Measurements from ENCODE around the gene GNAO1.

GNAO1 gene

DNA sequence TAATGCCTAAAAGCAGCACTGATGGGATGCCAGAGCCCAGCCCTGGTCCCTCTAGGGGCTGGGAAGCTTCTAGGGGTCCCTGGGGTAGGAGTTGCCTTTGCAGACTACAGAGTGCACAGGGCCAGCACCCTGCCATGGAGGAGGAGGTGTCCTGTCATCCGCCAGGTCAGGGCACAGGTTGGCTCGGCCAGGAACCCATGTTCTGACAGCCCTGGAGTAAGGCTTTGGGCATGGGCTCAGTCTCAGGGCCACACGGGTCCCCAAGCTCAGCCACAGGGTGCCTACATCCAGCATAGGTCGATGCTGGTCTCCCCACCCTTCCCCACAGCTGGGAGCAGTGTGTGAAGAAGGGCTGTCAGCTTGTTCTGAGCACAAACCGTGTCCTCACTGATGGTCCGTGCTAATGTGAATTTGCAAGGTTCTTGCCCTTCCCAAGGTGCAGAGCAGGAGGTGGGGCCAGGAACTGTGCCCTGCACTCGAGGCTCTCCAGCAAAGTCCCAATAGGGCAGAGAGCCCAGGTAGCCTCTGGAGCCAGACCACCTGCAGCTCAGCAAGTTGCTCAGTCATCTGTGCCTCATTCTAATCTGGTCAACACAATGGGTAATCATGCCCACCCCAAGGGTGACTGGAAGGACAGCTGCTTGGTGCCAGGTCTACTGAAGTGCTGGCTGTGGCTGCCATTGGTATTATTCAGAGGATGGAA lies 161.2 kb downstream of the GNAO1 start:
- TF ChIP-seq, protein P1, sequence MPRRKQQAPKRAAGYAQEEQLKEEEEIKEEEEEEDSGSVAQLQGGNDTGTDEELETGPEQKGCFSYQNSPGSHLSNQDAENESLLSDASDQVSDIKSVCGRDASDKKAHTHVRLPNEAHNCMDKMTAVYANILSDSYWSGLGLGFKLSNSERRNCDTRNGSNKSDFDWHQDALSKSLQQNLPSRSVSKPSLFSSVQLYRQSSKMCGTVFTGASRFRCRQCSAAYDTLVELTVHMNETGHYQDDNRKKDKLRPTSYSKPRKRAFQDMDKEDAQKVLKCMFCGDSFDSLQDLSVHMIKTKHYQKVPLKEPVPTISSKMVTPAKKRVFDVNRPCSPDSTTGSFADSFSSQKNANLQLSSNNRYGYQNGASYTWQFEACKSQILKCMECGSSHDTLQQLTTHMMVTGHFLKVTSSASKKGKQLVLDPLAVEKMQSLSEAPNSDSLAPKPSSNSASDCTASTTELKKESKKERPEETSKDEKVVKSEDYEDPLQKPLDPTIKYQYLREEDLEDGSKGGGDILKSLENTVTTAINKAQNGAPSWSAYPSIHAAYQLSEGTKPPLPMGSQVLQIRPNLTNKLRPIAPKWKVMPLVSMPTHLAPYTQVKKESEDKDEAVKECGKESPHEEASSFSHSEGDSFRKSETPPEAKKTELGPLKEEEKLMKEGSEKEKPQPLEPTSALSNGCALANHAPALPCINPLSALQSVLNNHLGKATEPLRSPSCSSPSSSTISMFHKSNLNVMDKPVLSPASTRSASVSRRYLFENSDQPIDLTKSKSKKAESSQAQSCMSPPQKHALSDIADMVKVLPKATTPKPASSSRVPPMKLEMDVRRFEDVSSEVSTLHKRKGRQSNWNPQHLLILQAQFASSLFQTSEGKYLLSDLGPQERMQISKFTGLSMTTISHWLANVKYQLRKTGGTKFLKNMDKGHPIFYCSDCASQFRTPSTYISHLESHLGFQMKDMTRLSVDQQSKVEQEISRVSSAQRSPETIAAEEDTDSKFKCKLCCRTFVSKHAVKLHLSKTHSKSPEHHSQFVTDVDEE (CRISPR knock-in tag; IDR thresholded peaks at IDR 0.05), result no peak
- TF ChIP-seq ZFP3 (CRISPR knock-in tag; IDR thresholded peaks at IDR 0.05) (no peak), TCF4 (CRISPR knock-in tag; IDR thresholded peaks at IDR 0.05; ENCODE audit: borderline replicate concordance) (no peak), RARB (CRISPR knock-in tag; IDR thresholded peaks at IDR 0.05) (no peak), ZC3H10 (CRISPR knock-in tag; IDR thresholded peaks at IDR 0.05) (no peak), ZNF70 (CRISPR knock-in tag; IDR thresholded peaks at IDR 0.05) (no peak), CSDC2 (CRISPR knock-in tag; IDR thresholded peaks at IDR 0.05) (no peak), ZNF565 (CRISPR knock-in tag; conservative IDR thresholded peaks at IDR 0.05; ENCODE audit: low read depth) (no peak), TOX (CRISPR knock-in tag; IDR thresholded peaks at IDR 0.05; ENCODE audit: borderline replicate concordance) (no peak), ESRRG (CRISPR knock-in tag; IDR thresholded peaks at IDR 0.05) (no peak), OSR1 (CRISPR knock-in tag; IDR thresholded peaks at IDR 0.05) (no peak), SNAI2 (CRISPR knock-in tag; IDR thresholded peaks at IDR 0.05) (no peak)
- TF ChIP-seq, protein P2, sequence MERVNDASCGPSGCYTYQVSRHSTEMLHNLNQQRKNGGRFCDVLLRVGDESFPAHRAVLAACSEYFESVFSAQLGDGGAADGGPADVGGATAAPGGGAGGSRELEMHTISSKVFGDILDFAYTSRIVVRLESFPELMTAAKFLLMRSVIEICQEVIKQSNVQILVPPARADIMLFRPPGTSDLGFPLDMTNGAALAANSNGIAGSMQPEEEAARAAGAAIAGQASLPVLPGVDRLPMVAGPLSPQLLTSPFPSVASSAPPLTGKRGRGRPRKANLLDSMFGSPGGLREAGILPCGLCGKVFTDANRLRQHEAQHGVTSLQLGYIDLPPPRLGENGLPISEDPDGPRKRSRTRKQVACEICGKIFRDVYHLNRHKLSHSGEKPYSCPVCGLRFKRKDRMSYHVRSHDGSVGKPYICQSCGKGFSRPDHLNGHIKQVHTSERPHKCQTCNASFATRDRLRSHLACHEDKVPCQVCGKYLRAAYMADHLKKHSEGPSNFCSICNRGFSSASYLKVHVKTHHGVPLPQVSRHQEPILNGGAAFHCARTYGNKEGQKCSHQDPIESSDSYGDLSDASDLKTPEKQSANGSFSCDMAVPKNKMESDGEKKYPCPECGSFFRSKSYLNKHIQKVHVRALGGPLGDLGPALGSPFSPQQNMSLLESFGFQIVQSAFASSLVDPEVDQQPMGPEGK (CRISPR knock-in tag; IDR thresholded peaks at IDR 0.05; ENCODE audit: borderline replicate concordance), result no peak
- TF ChIP-seq, protein P3, sequence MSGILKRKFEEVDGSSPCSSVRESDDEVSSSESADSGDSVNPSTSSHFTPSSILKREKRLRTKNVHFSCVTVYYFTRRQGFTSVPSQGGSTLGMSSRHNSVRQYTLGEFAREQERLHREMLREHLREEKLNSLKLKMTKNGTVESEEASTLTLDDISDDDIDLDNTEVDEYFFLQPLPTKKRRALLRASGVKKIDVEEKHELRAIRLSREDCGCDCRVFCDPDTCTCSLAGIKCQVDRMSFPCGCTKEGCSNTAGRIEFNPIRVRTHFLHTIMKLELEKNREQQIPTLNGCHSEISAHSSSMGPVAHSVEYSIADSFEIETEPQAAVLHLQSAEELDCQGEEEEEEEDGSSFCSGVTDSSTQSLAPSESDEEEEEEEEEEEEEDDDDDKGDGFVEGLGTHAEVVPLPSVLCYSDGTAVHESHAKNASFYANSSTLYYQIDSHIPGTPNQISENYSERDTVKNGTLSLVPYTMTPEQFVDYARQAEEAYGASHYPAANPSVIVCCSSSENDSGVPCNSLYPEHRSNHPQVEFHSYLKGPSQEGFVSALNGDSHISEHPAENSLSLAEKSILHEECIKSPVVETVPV (CRISPR knock-in tag; IDR thresholded peaks at IDR 0.05), result no peak
- TF ChIP-seq, protein P4, sequence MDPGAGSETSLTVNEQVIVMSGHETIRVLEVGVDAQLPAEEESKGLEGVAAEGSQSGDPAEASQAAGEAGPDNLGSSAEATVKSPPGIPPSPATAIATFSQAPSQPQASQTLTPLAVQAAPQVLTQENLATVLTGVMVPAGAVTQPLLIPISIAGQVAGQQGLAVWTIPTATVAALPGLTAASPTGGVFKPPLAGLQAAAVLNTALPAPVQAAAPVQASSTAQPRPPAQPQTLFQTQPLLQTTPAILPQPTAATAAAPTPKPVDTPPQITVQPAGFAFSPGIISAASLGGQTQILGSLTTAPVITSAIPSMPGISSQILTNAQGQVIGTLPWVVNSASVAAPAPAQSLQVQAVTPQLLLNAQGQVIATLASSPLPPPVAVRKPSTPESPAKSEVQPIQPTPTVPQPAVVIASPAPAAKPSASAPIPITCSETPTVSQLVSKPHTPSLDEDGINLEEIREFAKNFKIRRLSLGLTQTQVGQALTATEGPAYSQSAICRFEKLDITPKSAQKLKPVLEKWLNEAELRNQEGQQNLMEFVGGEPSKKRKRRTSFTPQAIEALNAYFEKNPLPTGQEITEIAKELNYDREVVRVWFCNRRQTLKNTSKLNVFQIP (CRISPR knock-in tag; IDR thresholded peaks at IDR 0.05; ENCODE audit: borderline replicate concordance, low read depth), result no peak
- ATAC-seq, result no peak

DNA sequence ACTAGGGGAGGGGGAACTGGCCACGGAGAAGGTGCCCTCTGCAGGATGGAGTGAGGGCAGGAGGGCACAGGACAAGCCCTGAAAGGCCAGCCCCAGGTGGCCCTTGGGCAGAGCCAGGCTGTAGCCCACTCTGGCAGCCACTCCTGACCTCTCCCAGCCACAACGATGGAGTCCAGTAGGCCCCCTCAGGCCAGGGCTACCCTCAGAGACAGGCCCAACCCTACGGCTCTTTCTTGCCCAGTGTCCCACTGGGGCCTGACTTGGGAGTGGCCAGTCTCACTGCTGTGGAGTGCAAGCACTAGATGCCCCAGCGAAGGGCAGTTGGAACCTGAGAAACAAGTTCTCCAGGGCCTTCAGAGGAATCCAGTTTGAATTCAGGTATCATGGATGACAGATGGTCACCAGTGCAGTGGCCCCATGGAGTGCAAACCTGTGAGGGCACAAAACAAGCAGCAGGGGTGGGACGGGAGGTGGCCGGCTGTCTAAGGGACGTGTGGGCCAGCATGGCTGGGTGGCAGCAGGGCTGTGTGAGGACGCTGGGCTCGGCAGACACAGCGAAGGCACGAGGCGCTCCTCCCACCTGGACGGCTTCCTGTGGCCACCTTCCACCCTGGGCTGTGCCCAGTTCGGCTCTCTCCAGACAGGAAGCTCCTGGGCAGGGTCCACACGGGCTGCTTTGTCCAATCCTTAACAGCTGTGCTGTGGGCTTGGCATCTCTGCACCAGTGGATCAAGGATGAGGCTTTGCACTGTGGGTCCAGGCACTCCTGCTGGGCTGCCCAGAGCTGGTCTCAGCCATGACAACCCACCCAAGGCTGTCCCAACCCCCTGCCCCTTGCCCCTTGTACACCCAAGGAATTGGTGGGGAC lies 162.0 kb downstream of the GNAO1 start:
- TF ChIP-seq ARNTL (CRISPR knock-in tag; IDR thresholded peaks at IDR 0.05; ENCODE audit: borderline replicate concordance, low read depth) (no peak), ZFP3 (CRISPR knock-in tag; IDR thresholded peaks at IDR 0.05) (no peak), ZNF70 (CRISPR knock-in tag; IDR thresholded peaks at IDR 0.05) (no peak), BACH2 (CRISPR knock-in tag; IDR thresholded peaks at IDR 0.05; ENCODE audit: borderline replicate concordance) (no peak)
- TF ChIP-seq, protein P4 (CRISPR knock-in tag; IDR thresholded peaks at IDR 0.05; ENCODE audit: borderline replicate concordance, low read depth), result no peak
- TF ChIP-seq, protein P5, sequence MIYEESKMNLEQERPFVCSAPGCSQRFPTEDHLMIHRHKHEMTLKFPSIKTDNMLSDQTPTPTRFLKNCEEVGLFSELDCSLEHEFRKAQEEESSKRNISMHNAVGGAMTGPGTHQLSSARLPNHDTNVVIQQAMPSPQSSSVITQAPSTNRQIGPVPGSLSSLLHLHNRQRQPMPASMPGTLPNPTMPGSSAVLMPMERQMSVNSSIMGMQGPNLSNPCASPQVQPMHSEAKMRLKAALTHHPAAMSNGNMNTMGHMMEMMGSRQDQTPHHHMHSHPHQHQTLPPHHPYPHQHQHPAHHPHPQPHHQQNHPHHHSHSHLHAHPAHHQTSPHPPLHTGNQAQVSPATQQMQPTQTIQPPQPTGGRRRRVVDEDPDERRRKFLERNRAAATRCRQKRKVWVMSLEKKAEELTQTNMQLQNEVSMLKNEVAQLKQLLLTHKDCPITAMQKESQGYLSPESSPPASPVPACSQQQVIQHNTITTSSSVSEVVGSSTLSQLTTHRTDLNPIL (CRISPR knock-in tag; IDR thresholded peaks at IDR 0.05; ENCODE audit: low read depth), result no peak

More for the DNA sequence above, 162.0 kb downstream of the GNAO1 start:
- ATAC-seq, result no peak
